OCI-M2 (cell line): Measurements from ENCODE around the gene RAB20.
"Not testable (repeated sequence)": the region's sequence is repeated elsewhere in the genome, so short reads cannot be mapped to it uniquely, and the experiment has no call there.

Source experiments
- DNase-seq: peaks from one replicate; lab custom pipeline; 2025; ENCODE audit not compliant: unreplicated experiment; lab: John Stamatoyannopoulos, UW

The RAB20 gene

GRCh38 chr13:110492679-110493593 lies 68.6 kb downstream of the RAB20 start:
- no peak for DNase-seq

- DNase-seq = no peak
Observed at GRCh38 chr13:110491869-110492678, 69.4 kb downstream of the RAB20 start.

- DNase-seq = no peak
Observed at GRCh38 chr13:110490009-110490770, 71.3 kb downstream of the RAB20 start.

DNA sequence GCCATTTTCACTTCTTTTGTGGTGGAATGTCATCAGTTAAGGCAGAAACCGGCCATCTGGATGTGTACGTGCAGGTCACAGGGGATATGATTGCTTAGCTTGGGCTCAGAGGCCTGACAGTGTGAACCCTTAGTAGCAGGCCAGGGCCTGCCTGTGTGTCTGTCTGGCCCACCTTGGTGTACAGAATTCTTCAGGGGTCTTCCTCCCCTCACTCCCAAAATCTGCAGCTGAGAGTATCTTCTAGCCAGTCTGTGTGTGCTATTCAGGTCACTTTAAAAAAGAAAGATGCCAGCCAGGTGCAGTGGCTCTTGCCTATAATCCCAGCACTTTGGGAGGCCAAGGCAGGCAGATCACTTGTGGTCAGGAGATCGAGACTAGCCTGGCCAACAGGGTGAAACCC lies 74.6 kb downstream of the RAB20 start:
- not testable (repeated sequence) for DNase-seq

DNA sequence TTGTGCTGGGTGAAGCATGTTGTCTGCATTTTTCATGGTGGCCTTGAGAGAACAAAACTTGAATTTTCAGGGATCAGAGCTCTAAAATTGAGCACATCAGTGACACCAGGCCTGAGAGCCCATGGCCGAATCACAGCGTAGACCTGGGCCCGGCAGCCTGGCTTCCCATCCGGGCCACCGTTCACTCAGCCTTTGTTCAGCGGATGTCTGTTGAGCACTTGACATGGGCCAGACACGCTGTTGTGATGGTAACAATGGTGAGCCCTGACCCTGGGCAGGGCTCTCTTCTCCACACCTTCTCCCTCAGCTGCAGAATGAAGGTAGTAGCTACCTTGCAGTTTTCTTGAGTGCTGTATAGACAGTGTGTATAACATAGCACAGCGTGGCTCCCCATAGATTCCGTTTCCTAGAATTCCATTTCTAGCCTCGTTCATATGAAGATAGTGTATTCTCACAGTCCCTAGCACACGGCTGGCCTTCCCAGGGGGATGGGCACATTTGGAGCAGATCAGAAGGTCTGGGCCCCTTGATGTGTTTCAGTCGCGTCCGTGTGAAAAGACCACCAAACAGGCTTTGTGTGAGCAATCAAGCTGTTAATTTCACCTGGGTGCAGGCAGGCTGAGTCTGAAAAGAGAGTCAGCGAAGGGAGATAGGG lies 75.3 kb downstream of the RAB20 start:
- DNase-seq = no peak

GRCh38 chr13:110485604-110486003 lies 75.9 kb downstream of the RAB20 start:
- no peak for DNase-seq

DNA sequence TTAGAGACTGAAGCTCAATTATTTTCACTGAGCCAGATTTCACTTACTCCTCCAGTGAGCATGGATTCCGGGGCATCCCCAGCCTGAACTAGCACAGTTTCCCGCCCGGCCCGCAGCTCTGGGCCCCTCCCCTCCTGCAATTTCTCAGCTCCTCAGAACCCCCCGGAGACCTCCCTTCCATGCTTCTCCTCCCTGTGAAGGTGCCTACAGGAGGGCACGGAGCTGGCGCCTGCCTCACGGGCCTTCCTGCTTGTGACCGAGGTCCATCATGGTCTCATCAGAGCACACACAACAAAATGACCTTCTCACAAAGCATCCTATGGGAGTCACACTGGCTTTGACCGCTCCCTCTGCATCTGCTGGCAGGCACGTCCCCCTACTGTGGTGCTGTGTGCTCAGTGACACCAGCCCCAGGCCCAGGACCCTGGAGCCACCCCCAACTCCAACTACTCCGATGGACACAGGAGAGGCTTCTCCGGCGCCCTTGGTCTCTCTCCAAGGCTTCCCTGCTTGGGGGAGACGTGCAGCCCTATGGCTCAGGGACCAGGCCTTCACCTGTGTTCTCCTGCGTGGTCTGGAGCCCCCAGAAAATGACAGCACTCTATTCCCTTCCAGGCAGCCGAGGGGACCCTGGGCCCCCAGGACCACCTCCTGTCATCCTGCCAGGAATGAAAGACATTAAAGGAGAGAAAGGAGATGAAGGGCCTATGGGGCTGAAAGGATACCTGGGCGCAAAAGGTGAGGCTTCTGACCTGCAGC lies 77.1 kb downstream of the RAB20 start:
- DNase-seq = no peak

DNA sequence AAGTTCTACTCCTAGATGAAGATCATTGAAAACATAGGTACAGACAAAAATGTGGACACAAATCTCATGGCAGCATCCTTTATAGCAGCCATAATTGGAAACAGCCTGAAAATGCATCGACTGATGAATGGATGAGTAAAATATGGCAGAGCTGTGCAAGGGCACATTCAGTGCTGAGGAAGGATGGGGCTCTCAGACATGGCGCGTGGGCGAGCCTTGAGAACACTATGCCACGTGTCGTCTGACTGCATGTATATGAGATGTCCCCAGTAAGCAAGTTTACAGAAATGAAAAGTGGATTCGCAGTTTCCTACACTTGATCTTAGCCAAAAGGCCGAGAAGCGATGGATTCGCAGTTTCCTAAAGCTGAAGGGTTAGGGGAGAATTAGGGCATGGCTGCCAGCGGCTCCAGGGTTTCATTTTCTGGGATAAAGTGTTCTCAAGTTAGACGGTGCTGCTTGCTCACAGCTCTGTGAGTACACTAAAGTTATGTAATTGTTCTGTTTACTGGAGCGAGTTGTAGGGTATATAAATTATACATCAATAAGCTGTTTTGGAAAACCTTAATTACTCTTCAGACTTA lies 78.0 kb downstream of the RAB20 start:
- no peak for DNase-seq

- no peak for DNase-seq
Observed at GRCh38 chr13:110480161-110480560, 81.4 kb downstream of the RAB20 start.

DNA sequence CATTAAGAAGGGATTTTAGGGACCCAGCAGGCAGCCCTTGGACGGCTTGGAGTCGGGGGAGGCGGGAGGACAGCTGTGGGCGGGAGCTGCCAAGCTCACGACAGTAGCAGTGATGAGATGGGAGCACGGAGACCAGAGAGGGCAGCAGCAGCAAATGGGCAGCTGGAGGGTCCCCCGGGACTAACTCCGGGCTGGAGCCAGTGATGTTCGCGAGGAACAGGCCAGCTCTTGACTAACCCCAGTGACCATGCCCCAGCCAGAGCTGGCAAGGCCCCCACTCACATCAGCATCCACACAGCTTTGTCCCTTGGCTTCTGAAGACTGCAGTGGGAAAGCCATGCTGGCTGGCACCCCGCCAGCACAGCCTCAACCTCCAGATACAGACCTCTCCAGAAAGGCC lies 81.9 kb downstream of the RAB20 start:
- no peak for DNase-seq

- DNase-seq = no peak
Observed at GRCh38 chr13:110479215-110479545, 82.3 kb downstream of the RAB20 start.

DNA sequence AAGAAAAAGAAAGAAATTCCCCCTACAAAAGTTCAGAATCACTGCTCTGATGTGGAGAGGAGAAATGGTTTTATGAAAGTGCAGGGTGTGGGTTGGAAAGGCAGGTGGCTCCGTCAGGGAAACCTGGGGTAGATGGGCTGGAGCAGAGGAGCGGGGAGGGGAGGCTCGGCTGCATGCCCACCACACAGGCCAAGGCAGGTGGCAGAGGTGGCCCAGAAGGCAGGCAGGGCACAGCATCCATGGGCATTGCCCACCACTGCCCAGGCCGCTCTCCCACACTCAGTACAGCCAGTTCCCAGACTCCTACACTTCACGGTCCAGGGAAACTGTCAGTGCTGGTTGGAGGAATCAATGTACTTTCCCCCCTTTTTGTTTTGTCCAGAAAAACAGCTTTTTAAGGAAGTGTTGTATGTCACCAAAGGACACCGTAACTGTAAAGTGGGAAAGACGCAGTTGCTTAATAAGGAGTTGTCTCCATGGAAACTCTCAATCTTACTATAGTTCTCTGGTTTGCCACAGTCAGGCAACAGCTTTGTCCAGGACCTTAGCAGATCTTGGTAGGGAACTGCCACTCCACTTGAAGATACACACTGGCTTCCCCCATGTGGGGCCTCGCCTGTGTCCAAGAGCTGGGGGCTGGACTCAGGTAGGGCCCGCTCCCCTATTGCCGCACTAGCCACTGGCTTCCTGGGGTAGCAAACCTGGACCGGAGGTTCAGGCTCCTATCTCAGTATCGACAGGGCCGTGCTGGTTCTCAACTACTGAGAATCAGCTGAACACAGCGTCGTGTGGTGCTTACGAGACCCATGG lies 82.9 kb downstream of the RAB20 start:
- no peak for DNase-seq

DNA sequence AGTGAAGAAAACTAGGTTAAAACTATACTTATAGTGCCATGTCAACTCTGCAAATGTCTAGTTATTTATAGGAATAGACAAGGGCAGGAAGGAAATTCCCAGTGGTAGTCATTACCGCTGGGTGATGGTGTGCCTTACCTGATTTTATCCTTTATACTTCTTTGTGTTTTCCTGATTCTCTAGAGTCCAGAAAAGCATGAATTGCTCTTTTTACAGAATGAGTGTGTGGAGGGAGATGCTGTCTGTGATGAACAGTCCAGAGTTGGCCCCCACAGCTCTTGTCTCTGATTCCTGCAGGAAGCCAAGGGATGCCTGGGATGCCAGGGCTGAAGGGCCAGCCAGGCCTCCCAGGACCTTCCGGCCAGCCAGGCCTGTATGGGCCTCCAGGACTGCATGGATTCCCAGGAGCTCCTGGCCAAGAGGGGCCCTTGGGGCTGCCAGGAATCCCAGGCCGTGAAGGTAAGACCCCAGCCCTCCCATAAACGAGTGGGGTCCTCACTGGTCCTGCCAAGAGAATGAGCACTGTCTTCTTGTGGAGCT lies 83.7 kb downstream of the RAB20 start:
- no peak for DNase-seq

GRCh38 chr13:110476220-110476617 lies 85.3 kb downstream of the RAB20 start:
- no peak for DNase-seq

DNA sequence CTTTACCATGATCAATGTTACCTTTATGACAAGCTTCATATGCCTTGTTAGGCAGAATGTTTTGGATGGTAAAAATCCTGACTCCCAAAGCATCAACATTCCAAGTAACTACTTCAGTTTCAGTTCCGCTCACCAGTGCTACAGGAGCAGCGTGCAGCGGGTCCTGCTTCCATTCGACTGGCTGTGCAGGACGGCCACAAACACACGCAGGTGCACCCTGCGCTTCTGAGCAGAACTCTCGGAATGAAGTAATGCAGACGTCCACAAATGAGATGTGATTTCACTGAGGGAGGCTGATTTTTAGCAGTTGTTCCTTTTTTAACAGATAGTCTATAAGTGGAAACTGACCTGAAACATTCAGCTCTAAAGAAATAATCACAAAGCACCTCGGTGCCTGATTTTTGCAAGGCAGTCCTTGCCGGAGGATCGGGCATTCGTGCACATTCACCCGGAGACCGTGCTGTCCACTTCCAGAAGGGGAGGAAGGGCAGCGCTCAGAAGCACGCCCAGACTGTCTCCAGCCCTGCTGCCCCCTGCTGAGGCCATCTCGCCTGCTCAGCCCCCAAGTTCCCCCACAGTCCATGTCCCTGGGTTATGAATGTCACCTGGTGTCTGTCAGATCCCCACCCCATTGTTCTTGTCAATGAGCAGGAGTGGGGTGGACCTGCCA lies 85.8 kb downstream of the RAB20 start:
- DNase-seq = no peak

DNA sequence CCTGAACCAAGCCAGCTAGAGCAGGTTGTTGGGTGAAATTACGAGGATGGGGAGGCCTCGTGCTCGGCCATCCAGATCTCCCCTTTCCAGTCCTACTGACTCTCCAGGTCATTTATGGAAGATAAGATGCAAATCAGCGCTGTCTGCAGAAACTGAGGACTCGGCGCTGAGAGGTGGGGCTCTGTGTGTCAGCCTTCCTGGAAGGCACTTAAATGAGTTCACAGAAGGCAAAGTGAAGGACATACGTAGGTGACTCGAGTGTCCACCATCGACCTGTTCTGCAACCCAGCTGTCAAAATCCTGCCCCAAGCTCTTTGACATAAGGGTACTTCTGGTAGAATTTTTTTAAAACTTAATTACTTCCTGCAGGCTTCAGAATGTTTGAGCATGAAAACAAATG lies 86.4 kb downstream of the RAB20 start:
- no peak for DNase-seq

DNA sequence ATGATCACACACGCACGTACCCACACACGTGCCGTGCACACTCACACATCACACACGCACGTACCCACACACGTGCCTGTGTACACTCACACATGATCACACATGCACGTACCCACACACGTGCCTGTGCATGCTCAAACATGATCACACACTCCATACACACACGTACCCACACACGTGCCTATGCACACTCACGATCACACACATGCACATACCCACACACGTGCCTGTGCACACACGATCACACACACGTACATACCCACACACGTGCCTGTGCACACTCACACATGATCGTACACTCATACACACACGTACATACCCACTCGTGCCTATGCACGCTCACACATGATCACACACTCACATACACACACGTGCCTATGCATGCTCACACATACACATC lies 86.8 kb downstream of the RAB20 start:
- DNase-seq = no peak
